HG02943 (cell line): ENCODE data around the gene ASB1.
"Not testable (repeated sequence)": the region's sequence is repeated elsewhere in the genome, so short reads cannot be mapped to it uniquely, and the experiment has no call there.

Source experiments
- ATAC-seq: cut with Tn5 transposase; IDR thresholded peaks from one replicate; pipeline ENCODE4 v1.9.1; 2021; ENCODE audit warnings: mild to moderate bottlenecking, low read depth, moderate library complexity; ENCODE audit not compliant: unreplicated experiment

ASB1 gene

GRCh38 chr2:238441262-238442114 lies 14.8 kb downstream of the ASB1 start:
- ATAC-seq: no peak

- not testable (repeated sequence) for ATAC-seq
Observed at GRCh38 chr2:238442257-238442656, 15.5 kb downstream of the ASB1 start.

GRCh38 chr2:238444242-238444641 lies 17.5 kb downstream of the ASB1 start:
- ATAC-seq: no peak

GRCh38 chr2:238445409-238446190 lies 18.9 kb downstream of the ASB1 start:
- ATAC-seq: no peak

- ATAC-seq: no peak
Observed at GRCh38 chr2:238446371-238446770, 19.6 kb downstream of the ASB1 start.

- ATAC-seq: no peak
Observed at GRCh38 chr2:238448031-238448955, 21.6 kb downstream of the ASB1 start.

GRCh38 chr2:238449241-238449640 lies 22.5 kb downstream of the ASB1 start:
- ATAC-seq: no peak

- ATAC-seq: no peak
Observed at GRCh38 chr2:238449909-238450417, 23.2 kb downstream of the ASB1 start.

GRCh38 chr2:238450440-238450861 lies 23.7 kb downstream of the ASB1 start:
- ATAC-seq: no peak

GRCh38 chr2:238453842-238454241 lies 27.1 kb downstream of the ASB1 start:
- ATAC-seq: no peak

- ATAC-seq: no peak
Observed at GRCh38 chr2:238456449-238456848, 29.7 kb downstream of the ASB1 start.

GRCh38 chr2:238456970-238457926 lies 30.5 kb downstream of the ASB1 start:
- no peak for ATAC-seq

- ATAC-seq: no peak
Observed at GRCh38 chr2:238457927-238458324, 31.2 kb downstream of the ASB1 start.

- no peak for ATAC-seq
Observed at GRCh38 chr2:238458651-238459050, 31.9 kb downstream of the ASB1 start.

- ATAC-seq: no peak
Observed at GRCh38 chr2:238459081-238459629, 32.4 kb downstream of the ASB1 start.

GRCh38 chr2:238461051-238461450 lies 34.3 kb downstream of the ASB1 start:
- no peak for ATAC-seq

- no peak for ATAC-seq
Observed at GRCh38 chr2:238461491-238461890, 34.8 kb downstream of the ASB1 start.

- ATAC-seq: no peak
Observed at GRCh38 chr2:238461916-238462315, 35.2 kb downstream of the ASB1 start.
